ENCODE results near the gene RAB40B.

Gene RAB40B

DNA sequence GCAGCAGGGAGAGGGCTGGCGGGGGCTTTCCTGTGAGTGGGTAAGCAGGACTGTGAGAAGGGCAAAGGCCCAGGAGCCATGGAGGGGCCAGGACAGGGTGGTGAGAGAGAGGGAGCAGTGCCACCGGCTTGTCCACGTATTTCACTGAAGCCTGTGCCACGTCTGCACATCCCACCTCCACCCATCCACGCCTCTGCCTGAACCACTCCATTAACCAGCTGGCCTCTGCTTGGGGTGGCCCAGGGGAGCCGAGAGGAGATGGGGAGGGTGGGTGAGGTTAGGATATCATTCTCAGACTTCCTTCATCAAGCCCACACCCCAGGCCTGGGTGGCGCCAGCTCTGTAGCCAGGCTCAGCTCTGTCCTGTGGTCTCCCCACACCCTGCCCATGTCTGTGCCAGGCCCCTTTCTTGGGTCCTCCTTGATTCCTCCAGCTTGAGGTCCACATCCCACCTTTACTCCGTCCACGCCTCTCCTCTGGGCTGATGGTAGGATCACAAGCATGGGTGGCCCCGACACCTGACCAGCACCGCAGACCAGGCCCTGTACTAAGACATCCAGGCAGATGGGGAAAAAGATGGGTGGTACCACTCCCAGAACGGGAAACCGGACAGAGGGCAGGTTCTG, 33.7 kb upstream of the RAB40B start:
- DNase-seq (ENCODE audit: low read depth, low spot score), result no peak
- Histone ChIP-seq H3K27me3 (ENCODE audit: control insufficient read depth, insufficient read depth, low read length) (no peaks in the 10 kb centered on the region), H3K4me3 (ENCODE audit: low read length) (no peak overlapping the region), H3K4me1 (ENCODE audit: control insufficient read depth, insufficient read depth, low read length) (peaks cover 1% of the 10 kb centered on the region; the same call in 1 of the 2 replicates), H3K36me3 (ENCODE audit: control insufficient read depth, insufficient read depth, low read length) (no peaks in the 10 kb centered on the region; the same call in 1 of the 2 replicates), H3K9me3 (ENCODE audit: control insufficient read depth, insufficient read depth, low read length) (no peaks in the 10 kb centered on the region), H3K27ac (ENCODE audit: low read length) (no peak overlapping the region)
- no CpG with 5 or more reads among the region's 13 CpGs for WGBS (ENCODE audit: insufficient coverage, insufficient read length)

- H3K4me1 ChIP-seq (ENCODE audit: control insufficient read depth, insufficient read depth, low read length), result no peaks in the 10 kb centered on the region
- WGBS (ENCODE audit: insufficient coverage, insufficient read length), result no CpG with 5 or more reads among the region's 48 CpGs
- no peak overlapping the region for H3K27ac ChIP-seq (ENCODE audit: low read length)
- no peak overlapping the region for H3K4me3 ChIP-seq (ENCODE audit: low read length)
- DNase-seq (ENCODE audit: low read depth, low spot score), result no peak
- peaks cover 4% of the 10 kb centered on the region for H3K36me3 ChIP-seq (ENCODE audit: control insufficient read depth, insufficient read depth, low read length)
- H3K9me3 ChIP-seq (ENCODE audit: control insufficient read depth, insufficient read depth, low read length), result no peaks in the 10 kb centered on the region
- H3K27me3 ChIP-seq (ENCODE audit: control insufficient read depth, insufficient read depth, low read length), result no peaks in the 10 kb centered on the region
These were observed 31.2 kb upstream of the RAB40B start for GRCh38 chr17:82729479-82730260.

DNA sequence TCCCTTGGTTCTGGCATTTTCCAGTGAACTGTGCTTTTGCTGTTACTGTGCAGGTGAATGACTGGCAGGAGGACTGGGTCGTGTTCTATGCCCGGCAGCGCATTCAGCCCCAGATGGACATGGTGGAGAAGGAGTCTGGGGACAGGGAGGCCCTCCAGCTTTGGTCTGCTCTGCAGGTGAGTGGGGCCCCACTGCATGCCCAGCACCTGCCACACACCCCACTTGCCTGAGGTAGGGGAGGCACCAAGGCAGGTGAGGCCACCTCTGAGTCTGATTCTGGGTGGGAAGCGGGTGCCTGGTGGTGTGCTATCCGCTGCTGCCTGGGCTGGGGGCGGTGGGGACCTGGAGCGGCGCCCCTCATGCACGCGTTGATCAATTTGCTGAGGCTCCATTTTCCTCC, 27.9 kb upstream of the RAB40B start:
- Histone ChIP-seq H3K4me3 (ENCODE audit: low read length) (no peak overlapping the region), H3K27ac (ENCODE audit: low read length) (no peak overlapping the region), H3K36me3 (ENCODE audit: control insufficient read depth, insufficient read depth, low read length) (peaks cover 9% of the 10 kb centered on the region), H3K4me1 (ENCODE audit: control insufficient read depth, insufficient read depth, low read length) (no peaks in the 10 kb centered on the region), H3K27me3 (ENCODE audit: control insufficient read depth, insufficient read depth, low read length) (no peaks in the 10 kb centered on the region), H3K9me3 (ENCODE audit: control insufficient read depth, insufficient read depth, low read length) (no peaks in the 10 kb centered on the region)
- WGBS (ENCODE audit: insufficient coverage, insufficient read length), result no CpG with 5 or more reads among the region's 10 CpGs
- DNase-seq (ENCODE audit: low read depth, low spot score), result no peak

- Histone ChIP-seq H3K27me3 (ENCODE audit: control insufficient read depth, insufficient read depth, low read length) (no peaks in the 10 kb centered on the region), H3K27ac (ENCODE audit: low read length) (no peak overlapping the region), H3K9me3 (ENCODE audit: control insufficient read depth, insufficient read depth, low read length) (no peaks in the 10 kb centered on the region), H3K36me3 (ENCODE audit: control insufficient read depth, insufficient read depth, low read length) (peaks cover 11% of the 10 kb centered on the region; the same call in 1 of the 2 replicates), H3K4me1 (ENCODE audit: control insufficient read depth, insufficient read depth, low read length) (no peaks in the 10 kb centered on the region), H3K4me3 (ENCODE audit: low read length) (no peak overlapping the region)
- WGBS (ENCODE audit: insufficient coverage, insufficient read length), result no CpG with 5 or more reads among the region's 26 CpGs
- DNase-seq (ENCODE audit: low read depth, low spot score), result no peak
These were observed 24.8 kb upstream of the RAB40B start for GRCh38 chr17:82723169-82723807.

GRCh38 chr17:82722341-82723013, 24.0 kb upstream of the RAB40B start:
- WGBS (ENCODE audit: insufficient coverage, insufficient read length), result no CpG with 5 or more reads among the region's 19 CpGs
- Histone ChIP-seq H3K4me1 (ENCODE audit: control insufficient read depth, insufficient read depth, low read length) (no peaks in the 10 kb centered on the region), H3K36me3 (ENCODE audit: control insufficient read depth, insufficient read depth, low read length) (peaks cover 11% of the 10 kb centered on the region; the same call in 1 of the 2 replicates), H3K4me3 (ENCODE audit: low read length) (no peak overlapping the region), H3K9me3 (ENCODE audit: control insufficient read depth, insufficient read depth, low read length) (no peaks in the 10 kb centered on the region), H3K27me3 (ENCODE audit: control insufficient read depth, insufficient read depth, low read length) (no peaks in the 10 kb centered on the region), H3K27ac (ENCODE audit: low read length) (no peak overlapping the region)
- DNase-seq (ENCODE audit: low read depth, low spot score), result no peak

- DNase-seq (ENCODE audit: low read depth, low spot score), result no peak
- Histone ChIP-seq H3K27ac (ENCODE audit: low read length) (no peak overlapping the region), H3K4me1 (ENCODE audit: control insufficient read depth, insufficient read depth, low read length) (no peaks in the 10 kb centered on the region), H3K9me3 (ENCODE audit: control insufficient read depth, insufficient read depth, low read length) (no peaks in the 10 kb centered on the region), H3K4me3 (ENCODE audit: low read length) (no peak overlapping the region), H3K36me3 (ENCODE audit: control insufficient read depth, insufficient read depth, low read length) (peaks cover 7% of the 10 kb centered on the region; the same call in 1 of the 2 replicates), H3K27me3 (ENCODE audit: control insufficient read depth, insufficient read depth, low read length) (no peaks in the 10 kb centered on the region)
- no CpG with 5 or more reads among the region's 19 CpGs for WGBS (ENCODE audit: insufficient coverage, insufficient read length)
These were observed 21.7 kb upstream of the RAB40B start for GRCh38 chr17:82720204-82720603.

DNA sequence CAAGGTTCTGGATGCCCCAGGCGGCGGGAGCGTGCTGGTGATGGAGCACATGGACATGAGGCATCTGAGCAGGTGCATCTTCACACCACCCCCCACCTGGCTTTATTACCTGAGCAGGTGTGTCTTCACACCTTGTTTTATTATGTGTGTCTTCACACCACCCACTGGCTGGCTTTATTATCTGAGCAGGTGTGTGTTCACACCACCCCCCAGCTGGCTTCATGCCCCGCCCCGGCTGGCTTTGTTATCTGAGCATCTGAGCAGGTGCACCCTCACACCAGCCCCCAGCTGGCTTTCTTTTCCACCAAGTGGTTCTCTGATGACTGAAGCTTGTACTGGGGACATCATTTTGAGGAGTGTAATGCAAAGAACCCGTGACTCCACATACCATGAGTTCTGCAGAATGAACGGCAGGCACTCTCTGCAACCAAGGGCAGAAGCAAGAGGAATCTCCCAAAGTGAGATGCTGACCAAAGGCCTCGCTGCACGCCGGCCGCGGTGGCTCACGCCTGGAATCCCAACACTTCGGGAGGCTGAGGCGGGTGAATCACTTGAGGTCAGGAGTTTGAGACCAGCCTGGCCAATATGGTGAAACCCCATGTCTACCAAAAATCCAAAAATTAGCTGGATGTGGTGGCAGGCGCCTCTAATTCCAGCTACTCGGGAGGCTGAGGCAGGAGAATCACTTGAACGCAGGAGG, 20.6 kb upstream of the RAB40B start:
- Histone ChIP-seq H3K36me3 (ENCODE audit: control insufficient read depth, insufficient read depth, low read length) (peaks cover 7% of the 10 kb centered on the region; the same call in 1 of the 2 replicates), H3K9me3 (ENCODE audit: control insufficient read depth, insufficient read depth, low read length) (no peaks in the 10 kb centered on the region), H3K4me1 (ENCODE audit: control insufficient read depth, insufficient read depth, low read length) (no peaks in the 10 kb centered on the region), H3K4me3 (ENCODE audit: low read length) (no peak overlapping the region), H3K27ac (ENCODE audit: low read length) (no peak overlapping the region), H3K27me3 (ENCODE audit: control insufficient read depth, insufficient read depth, low read length) (no peaks in the 10 kb centered on the region)
- no CpG with 5 or more reads among the region's 18 CpGs for WGBS (ENCODE audit: insufficient coverage, insufficient read length)
- DNase-seq (ENCODE audit: low read depth, low spot score), result no peak

- WGBS (ENCODE audit: insufficient coverage, insufficient read length), result no CpG with 5 or more reads among the region's 75 CpGs
- 0 out of 2 replicates have a peak, but pooled peaks cover 3% of the 10 kb centered on the region for H3K36me3 ChIP-seq (ENCODE audit: control insufficient read depth, insufficient read depth, low read length)
- DNase-seq (ENCODE audit: low read depth, low spot score), result no peak
- no peak within 1 kb of the TSS for H3K27ac ChIP-seq (ENCODE audit: low read length)
- H3K4me1 ChIP-seq (ENCODE audit: control insufficient read depth, insufficient read depth, low read length), result no peaks in the 10 kb centered on the region
- no peaks in the 10 kb centered on the region for H3K27me3 ChIP-seq (ENCODE audit: control insufficient read depth, insufficient read depth, low read length)
- no peaks in the 10 kb centered on the region for H3K9me3 ChIP-seq (ENCODE audit: control insufficient read depth, insufficient read depth, low read length)
- peak within 1 kb of the TSS; percentile 75 for H3K4me3 ChIP-seq (ENCODE audit: low read length)
These were observed 17.9 kb upstream of the RAB40B start, which contains the start of gene FN3KRP for GRCh38 chr17:82716203-82717010. TSS of gene FN3KRP (plus strand) at chr17:82716706. CDS start at chr17:82716756, 50 bp downstream.

DNA sequence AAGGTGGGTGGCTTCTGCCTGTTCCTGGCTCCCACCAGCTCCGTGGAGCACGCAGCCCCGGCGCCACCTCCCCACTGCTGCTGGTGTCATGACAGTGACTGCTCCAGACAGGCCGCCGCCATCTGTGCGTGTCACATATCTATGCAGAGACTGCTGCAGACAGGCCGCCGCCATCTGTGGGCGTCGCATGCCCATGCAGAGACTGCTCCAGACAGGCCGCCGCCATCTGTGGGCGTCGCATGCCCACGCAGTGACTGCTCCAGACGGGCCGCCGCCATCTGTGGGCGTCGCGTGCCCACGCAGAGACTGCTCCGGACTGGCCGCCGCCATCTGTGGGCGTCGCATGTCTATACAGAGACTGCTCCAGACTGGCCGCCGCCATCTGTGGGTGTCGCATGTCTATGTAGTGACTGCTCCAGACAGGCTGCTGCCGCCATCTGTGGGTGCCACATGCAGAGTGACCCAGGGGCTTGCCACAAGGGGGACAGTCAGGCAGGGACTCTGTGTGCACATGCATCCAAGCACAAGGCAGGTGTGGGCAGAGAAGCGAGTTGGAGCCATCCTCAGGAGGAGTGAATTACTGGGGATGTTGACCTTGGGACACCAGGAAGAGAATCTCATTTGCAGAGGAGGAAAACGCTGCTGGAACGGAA, 14.7 kb upstream of the RAB40B start:
- H3K4me3 ChIP-seq (ENCODE audit: low read length), result no peak overlapping the region
- no CpG with 5 or more reads among the region's 35 CpGs for WGBS (ENCODE audit: insufficient coverage, insufficient read length)
- H3K4me1 ChIP-seq (ENCODE audit: control insufficient read depth, insufficient read depth, low read length), result no peaks in the 10 kb centered on the region
- no peaks in the 10 kb centered on the region for H3K27me3 ChIP-seq (ENCODE audit: control insufficient read depth, insufficient read depth, low read length)
- DNase-seq (ENCODE audit: low read depth, low spot score), result no peak
- H3K27ac ChIP-seq (ENCODE audit: low read length), result no peak overlapping the region
- H3K36me3 ChIP-seq (ENCODE audit: control insufficient read depth, insufficient read depth, low read length), result no peaks in the 10 kb centered on the region
- no peaks in the 10 kb centered on the region for H3K9me3 ChIP-seq (ENCODE audit: control insufficient read depth, insufficient read depth, low read length)

Data from iPS DF 6.9 (cell line).